Measurements from ENCODE around the gene CLDN12. TPM values are rescaled to one million over a fixed set of nuclear protein-coding genes. Genes with fewer than 3 reads are reported as not detected.

The CLDN12 gene
- total and polyA plus RNA-seq, 2 experiments from 2014 or later, result 16.6 to 48.5 TPM

GRCh38 chr7:90446137-90446899, 43.1 kb downstream of the CLDN12 start:
- Histone ChIP-seq H3F3A (replicated peaks; ENCODE audit: low read depth) (no peaks in the 10 kb centered on the region), H3K27ac (ENCODE audit: low read depth) (no peak overlapping the region), H3K4me1 (ENCODE audit: insufficient read depth) (no peaks in the 10 kb centered on the region), H3K79me2 (replicated peaks; ENCODE audit: insufficient read depth) (no peaks in the 10 kb centered on the region), H4K20me1 (replicated peaks; ENCODE audit: insufficient read depth) (no peaks in the 10 kb centered on the region), H3K4me3 (no peak overlapping the region), H3K4me2 (no peak overlapping the region), H3K9me2 (ENCODE audit: insufficient read depth) (0 out of 2 replicates have a peak, but pooled peaks cover 4% of the 10 kb centered on the region), H3K36me3 (ENCODE audit: insufficient read depth) (no peaks in the 10 kb centered on the region), H2AFZ (no peak overlapping the region), H3K27me3 (ENCODE audit: insufficient read depth) (no peaks in the 10 kb centered on the region)
- no peaks in the 10 kb centered on the region for H3K36me3 Mint-ChIP-seq (ENCODE audit: low read depth)
- H3K4me3 Mint-ChIP-seq, result no peak overlapping the region
- ATAC-seq, result no peak
- H3K4me1 Mint-ChIP-seq, result no peaks in the 10 kb centered on the region
- no peak for DNase-seq (ENCODE audit: low spot score)
- no peak for TF ChIP-seq EZH2 (IDR thresholded peaks at IDR 0.05; ENCODE audit: low read depth, unreplicated experiment)
- no peak for TF ChIP-seq ZNF331 (CRISPR knock-in tag; IDR thresholded peaks at IDR 0.05; ENCODE audit: low read depth)
- TF ChIP-seq CTCF (conservative IDR thresholded peaks at IDR 0.05; ENCODE audit: low read depth in 2 of 2), result no peak
- no peak for TF ChIP-seq ETS1 (IDR thresholded peaks at IDR 0.05)
- TF ChIP-seq NANOG (IDR thresholded peaks at IDR 0.05; ENCODE audit: borderline replicate concordance), result no peak
- TF ChIP-seq POLR2AphosphoS5 (IDR thresholded peaks at IDR 0.05; ENCODE audit: low read depth), result no peak
- no peak for TF ChIP-seq REST (IDR thresholded peaks at IDR 0.05; ENCODE audit: unreplicated experiment)
- TF ChIP-seq EZH2phosphoT487 (IDR thresholded peaks at IDR 0.05; ENCODE audit: unreplicated experiment), result no peak
- TF ChIP-seq CREB1 (CRISPR knock-in tag; IDR thresholded peaks at IDR 0.05; ENCODE audit: low read depth), result no peak
- no peak for TF ChIP-seq STAT1 (IDR thresholded peaks at IDR 0.05; ENCODE audit: unreplicated experiment)
- no peak for TF ChIP-seq ZNF114 (CRISPR knock-in tag; IDR thresholded peaks at IDR 0.05)
- TF ChIP-seq JUNB (IDR thresholded peaks at IDR 0.05; ENCODE audit: unreplicated experiment), result no peak
- no peak for TF ChIP-seq ZNF462 (CRISPR knock-in tag; IDR thresholded peaks at IDR 0.05)
- H3K27ac Mint-ChIP-seq, result no peak overlapping the region
- no peaks in the 10 kb centered on the region for H3K9me3 Mint-ChIP-seq
- H3K27me3 Mint-ChIP-seq (ENCODE audit: insufficient read depth, low read depth, poor library complexity), result no peaks in the 10 kb centered on the region

All from GM23338 (cell line).